Hepatocyte (in vitro differentiated cells): Measurements from ENCODE around the gene ASIC2. TPM values are rescaled to one million over a fixed set of nuclear protein-coding genes. Genes with fewer than 3 reads are reported as not detected.

ENCODE experiments used
- DNase-seq: peaks from one replicate; pipeline ENCODE4 v3.0.0-alpha.2; 2016; ENCODE audit warnings: low spot score
- H2AFZ ChIP-seq: fragments of 200-600 bp; sonication (generic); 2 replicates; pipeline ENCODE4 v1.6.0; 2016; ENCODE audit warnings: antibody characterized with exemption, mild to moderate bottlenecking
- H3K27ac ChIP-seq: fragments of 200-600 bp; sonication (generic); 2 replicates; pipeline ENCODE4 v1.5.1; 2016; ENCODE audit warnings: mild to moderate bottlenecking
- H3K27me3 ChIP-seq: fragments of 200-600 bp; sonication (generic); 2 replicates; pipeline ENCODE4 v1.6.1; 2016
- H3K36me3 ChIP-seq: fragments of 200-600 bp; sonication (generic); replicated peaks from 2 replicates; pipeline ENCODE4 v1.5.1; 2016; ENCODE audit warnings: low read depth; ENCODE audit not compliant: insufficient read depth
- H3K4me1 ChIP-seq: fragments of 200-600 bp; sonication (generic); 2 replicates; pipeline ENCODE4 v1.5.1; 2016; ENCODE audit warnings: mild to moderate bottlenecking, moderate library complexity; ENCODE audit not compliant: insufficient read depth
- H3K4me2 ChIP-seq: fragments of 200-600 bp; sonication (generic); 2 replicates; pipeline ENCODE4 v1.6.0; 2016
- H3K4me3 ChIP-seq: fragments of 200-600 bp; sonication (generic); 2 replicates; pipeline ENCODE4 v1.5.1; 2016; ENCODE audit warnings: mild to moderate bottlenecking
- H3K79me2 ChIP-seq: fragments of 200-600 bp; sonication (generic); 2 replicates; pipeline ENCODE4 v1.6.0; 2017; ENCODE audit warnings: mild to moderate bottlenecking
- H3K9me2 ChIP-seq: fragments of 200-600 bp; sonication (generic); replicated peaks from 2 replicates; pipeline ENCODE4 v1.6.0; 2017; ENCODE audit warnings: mild to moderate bottlenecking; ENCODE audit not compliant: insufficient read depth
- H3K9me3 ChIP-seq: fragments of 200-600 bp; sonication (generic); 2 replicates; pipeline ENCODE4 v1.5.1; 2016; ENCODE audit warnings: low read depth, mild to moderate bottlenecking
- H4K20me1 ChIP-seq: fragments of 200-600 bp; sonication (generic); 2 replicates; pipeline ENCODE4 v1.6.0; 2016; ENCODE audit warnings: mild to moderate bottlenecking; ENCODE audit not compliant: insufficient read depth, poor library complexity, severe bottlenecking
- CTCF ChIP-seq: fragments of 200-600 bp; sonication (generic); IDR thresholded peaks from 2 replicates; pipeline ENCODE4 v1.5.1; 2016; ENCODE audit warnings: antibody characterized with exemption, mild to moderate bottlenecking; ENCODE audit not compliant: poor library complexity
- EZH2 ChIP-seq: fragments of 200-600 bp; sonication (generic); IDR thresholded peaks from 2 replicates; pipeline ENCODE4 v1.6.1; 2016; ENCODE audit warnings: antibody characterized with exemption, mild to moderate bottlenecking, borderline replicate concordance
- EZH2phosphoT487 ChIP-seq: fragments of 200-600 bp; sonication (generic); IDR thresholded peaks from one replicate; pipeline ENCODE4 v1.6.1; 2018; ENCODE audit warnings: antibody characterized with exemption, mild to moderate bottlenecking, low read depth, moderate library complexity; ENCODE audit not compliant: unreplicated experiment, severe bottlenecking
- WGBS: methylation state at CpG from one replicate; pipeline ENCODE4 v1.1.6; 2016; ENCODE audit warnings: low lambda C conversion rate; ENCODE audit errors: missing lambda C conversion rate; 5-methylcytosine and 5-hydroxymethylcytosine counted together
- polyA plus RNA-seq: library from polyadenylated mRNA; unstranded; fragments of >200 nt; fragmentation: Nextera tagmentation; extraction: Ambion mirVana; gene quantifications from 2 replicates; pipeline ENCODE4 v1.2.1, GENCODE V29; 2016
- total RNA-seq: library from RNA; depleted of rRNA; stranded (reverse); fragments of >200 nt; gene quantifications from 2 replicates; pipeline ENCODE4 v1.2.3, GENCODE V29; 2014

ASIC2 gene
- total and polyA plus RNA-seq, 2 experiments from 2014 or later: 2.3 to 3.3 TPM

- H3K79me2 ChIP-seq: no peaks in the 10 kb centered on the region
- H3K27me3 ChIP-seq: no peaks in the 10 kb centered on the region
- no peak overlapping the region for H3K4me2 ChIP-seq
- H3K4me3 ChIP-seq: no peak overlapping the region
- DNase-seq: no peak
- no peaks in the 10 kb centered on the region for H3K9me3 ChIP-seq
- no peak overlapping the region for H2AFZ ChIP-seq
- WGBS: 83% methylated on average over 3 of the region's 3 CpGs
- H4K20me1 ChIP-seq: no peaks in the 10 kb centered on the region
- no peaks in the 10 kb centered on the region for H3K36me3 ChIP-seq
- TF ChIP-seq EZH2: no peak
- no peak for TF ChIP-seq CTCF
- TF ChIP-seq EZH2phosphoT487: no peak
- no peaks in the 10 kb centered on the region for H3K4me1 ChIP-seq
- H3K9me2 ChIP-seq: no peaks in the 10 kb centered on the region
- H3K27ac ChIP-seq: no peak overlapping the region
Measured at GRCh38 chr17:33243732-33244131, 49.4 kb downstream of the ASIC2 start.

GRCh38 chr17:33242375-33243124 is 50.5 kb downstream of the ASIC2 start:
- Histone ChIP-seq H3K9me3 (no peaks in the 10 kb centered on the region), H3K79me2 (no peaks in the 10 kb centered on the region), H4K20me1 (no peaks in the 10 kb centered on the region), H3K4me2 (no peak overlapping the region), H3K9me2 (no peaks in the 10 kb centered on the region), H3K27ac (no peak overlapping the region), H3K36me3 (no peaks in the 10 kb centered on the region), H3K27me3 (no peaks in the 10 kb centered on the region), H3K4me1 (no peaks in the 10 kb centered on the region), H3K4me3 (no peak overlapping the region), H2AFZ (no peak overlapping the region)
- DNase-seq: no peak
- TF ChIP-seq EZH2: no peak
- 74% methylated on average over 8 of the region's 8 CpGs for WGBS

GRCh38 chr17:33241390-33241789 is 51.7 kb downstream of the ASIC2 start:
- no peaks in the 10 kb centered on the region for H3K9me3 ChIP-seq
- no peak for DNase-seq
- TF ChIP-seq EZH2 (no peak), CTCF (no peak), EZH2phosphoT487 (no peak)
- H3K9me2 ChIP-seq: no peaks in the 10 kb centered on the region
- no peaks in the 10 kb centered on the region for H4K20me1 ChIP-seq
- no peaks in the 10 kb centered on the region for H3K79me2 ChIP-seq
- no peaks in the 10 kb centered on the region for H3K36me3 ChIP-seq
- H3K27me3 ChIP-seq: no peaks in the 10 kb centered on the region
- H2AFZ ChIP-seq: no peak overlapping the region
- no peak overlapping the region for H3K4me2 ChIP-seq
- no peaks in the 10 kb centered on the region for H3K4me1 ChIP-seq
- no peak overlapping the region for H3K27ac ChIP-seq
- no peak overlapping the region for H3K4me3 ChIP-seq

- H3K4me2 ChIP-seq: no peak overlapping the region
- no peak overlapping the region for H2AFZ ChIP-seq
- no peaks in the 10 kb centered on the region for H3K79me2 ChIP-seq
- TF ChIP-seq EZH2phosphoT487 (no peak), CTCF (no peak), EZH2 (no peak)
- no peak overlapping the region for H3K4me3 ChIP-seq
- H3K36me3 ChIP-seq: no peaks in the 10 kb centered on the region
- H3K27me3 ChIP-seq: no peaks in the 10 kb centered on the region
- no peak for DNase-seq
- no peaks in the 10 kb centered on the region for H3K9me3 ChIP-seq
- no peak overlapping the region for H3K27ac ChIP-seq
- H3K4me1 ChIP-seq: no peaks in the 10 kb centered on the region
- H4K20me1 ChIP-seq: no peaks in the 10 kb centered on the region
- H3K9me2 ChIP-seq: no peaks in the 10 kb centered on the region
- 82% methylated on average over 6 of the region's 6 CpGs for WGBS
Measured at GRCh38 chr17:33240362-33240761, 52.7 kb downstream of the ASIC2 start.
